ENCODE measurements around the gene STIM2.

- TF ChIP-seq CTCF (IDR thresholded peaks at IDR 0.05) (no peak), POLR2A (IDR thresholded peaks at IDR 0.05) (no peak), POLR2AphosphoS5 (IDR thresholded peaks at IDR 0.05) (no peak)
Observed at GRCh38 chr4:26866203-26866602, 5.6 kb downstream of the STIM2 start.

Data from prostate gland (tissue), 2 donors.